Measurements from ENCODE around the gene ARHGEF28. TPM values are rescaled to one million over a fixed set of nuclear protein-coding genes. Genes with fewer than 3 reads are reported as not detected.

Gene ARHGEF28
- total and polyA plus RNA-seq, 2 of the 4 experiments (the other 2 are of a cell fraction): 3.6 to 16.0 TPM

- intact Hi-C loops (cut with micrococcal nuclease): no loop called here
- H2BK120ac ChIP-seq (ENCODE audit: low read depth, low read length): peak overlapping the region; percentile 94
- TF ChIP-seq SMC3 (IDR thresholded peaks at IDR 0.05; ENCODE audit: low read depth, low read length) (no peak), MAZ (IDR thresholded peaks at IDR 0.05; ENCODE audit: borderline replicate concordance, low read depth, low read length) (no peak), MXI1 (IDR thresholded peaks at IDR 0.05; ENCODE audit: borderline replicate concordance, low read depth, low read length) (no peak), ELK1 (IDR thresholded peaks at IDR 0.05; ENCODE audit: borderline replicate concordance, low read depth, low read length) (no peak), RAD21 (IDR thresholded peaks at IDR 0.05; ENCODE audit: low read length) (no peak), CTCF (conservative IDR thresholded peaks at IDR 0.05; ENCODE audit: low read depth, low read length) (no peak), FOS (IDR thresholded peaks at IDR 0.05; ENCODE audit: low read depth, low read length) (no peak), RCOR1 (IDR thresholded peaks at IDR 0.05; ENCODE audit: insufficient replicate concordance, low read length) (no peak), MAFK (IDR thresholded peaks at IDR 0.05; ENCODE audit: low read depth, low read length) (no peak), USF2 (IDR thresholded peaks at IDR 0.05; ENCODE audit: low read depth, low read length) (no peak), CEBPB (IDR thresholded peaks at IDR 0.05; ENCODE audit: low read depth, low read length) (no peak), POLR2A (IDR thresholded peaks at IDR 0.05; ENCODE audit: low read depth, low read length) (no peak), RFX5 (IDR thresholded peaks at IDR 0.05; ENCODE audit: low read depth, low read length) (no peak), BHLHE40 (IDR thresholded peaks at IDR 0.05; ENCODE audit: low read depth, low read length) (no peak), CHD1 (IDR thresholded peaks at IDR 0.05; ENCODE audit: low read depth, low read length) (no peak), NFE2L2 (IDR thresholded peaks at IDR 0.05; ENCODE audit: low read depth, low read length) (no peak)
- H2AK5ac ChIP-seq (ENCODE audit: low read depth, low read length): peak overlapping the region; percentile 85
- peak overlapping the region; percentile 22 for H2AK9ac ChIP-seq (replicated peaks; ENCODE audit: low read depth, low read length, poor library complexity)
- H3K23ac ChIP-seq (ENCODE audit: low read depth, low read length): peak overlapping the region; percentile 86
- DNase-seq (no peak), ATAC-seq (ENCODE audit: low read depth) (no peak)
- H2BK5ac ChIP-seq (ENCODE audit: low read depth, low read length, poor library complexity, severe bottlenecking): no peak overlapping the region
- H3K4me3 ChIP-seq (ENCODE audit: insufficient read depth, low read depth, low read length): no peak overlapping the region
- no peak overlapping the region for H3K9ac ChIP-seq (ENCODE audit: low read depth, low read length)
- peak overlapping the region; percentile 94 for H3K14ac ChIP-seq (replicated peaks; ENCODE audit: low read depth, low read length)
- no peak overlapping the region for H4K5ac ChIP-seq (ENCODE audit: low read depth, low read length)
- H4K20me1 ChIP-seq (ENCODE audit: insufficient read depth, low read length): no peaks in the 10 kb centered on the region
- ChIA-PET POLR2A (ENCODE audit: unreplicated experiment) (interaction anchor here (0.6 kb wide), 1 partner anchor 157 kb away, joined by 4 read pairs; no protein-coding TSS in a partner anchor), CTCF (interaction anchor here (0.7 kb wide), 1 partner anchor 89 kb away, joined by 3 read pairs; no protein-coding TSS in a partner anchor)
- no peaks in the 10 kb centered on the region for H3K9me3 ChIP-seq (ENCODE audit: control insufficient read depth, insufficient read depth, low read length)
- peak overlapping the region; percentile 80 for H3K4ac ChIP-seq (ENCODE audit: low read depth, low read length)
- H3K27ac ChIP-seq (ENCODE audit: insufficient read depth, low read length): no peak overlapping the region
- no peaks in the 10 kb centered on the region for H3K27me3 ChIP-seq (ENCODE audit: control insufficient read depth, insufficient read depth, low read length)
- H3K4me1 ChIP-seq (ENCODE audit: control insufficient read depth, insufficient read depth, low read length): peaks cover 9% of the 10 kb centered on the region
- H2BK20ac ChIP-seq (ENCODE audit: low read depth, low read length): peak overlapping the region; percentile 90
- dilution Hi-C loops (cut with HindIII; ENCODE audit: low sequenced_read_pairs, unreplicated experiment): no loop called here
- H2BK15ac ChIP-seq (ENCODE audit: low read depth, low read length): peak overlapping the region; percentile 97; the same call in 2 of the 3 replicates
- 100% methylated on average over 1 of the region's 3 CpGs; no CpG with 5 or more reads in 1 of the 2 experiments for WGBS, 2 experiments (ENCODE audit: extremely low coverage in 2 of 2, insufficient read length in 1 of 2)
- H3K56ac ChIP-seq (ENCODE audit: extremely low read depth, insufficient read depth, low read length): no peak overlapping the region
- H4K8ac ChIP-seq (ENCODE audit: low read depth in 2 of 2, low read length in 2 of 2): peak overlapping the region in 1 of 2 experiments; percentile 65; a peak in 2 of 4 replicates
- H3K36me3 ChIP-seq (ENCODE audit: control insufficient read depth, insufficient read depth, low read length): no peaks in the 10 kb centered on the region
- no peak overlapping the region for H3K18ac ChIP-seq (ENCODE audit: low read depth, low read length)
- peak overlapping the region; percentile 77 for H4K91ac ChIP-seq (ENCODE audit: insufficient read depth, low read depth, low read length)
- BruUV-seq (replicated peaks): no TSS peak
- peaks cover 15% of the 10 kb centered on the region for H3K9me1 ChIP-seq (ENCODE audit: insufficient read depth, low read length)
- in situ Hi-C loops (cut with MboI; ENCODE audit: low sequenced_read_pairs): no loop called here
- peaks cover 26 to 47% of the 10 kb centered on the region in 2 experiments for H3K79me1 ChIP-seq (ENCODE audit: low read depth in 1 of 2, low read length in 2 of 2)
- H2AFZ ChIP-seq (replicated peaks; ENCODE audit: low read length, poor library complexity): no peak overlapping the region
- no peak overlapping the region for H3K4me2 ChIP-seq (ENCODE audit: low read depth, low read length)
Observed at GRCh38 chr5:73636408-73636807, 10.4 kb downstream of the ARHGEF28 start.
